ENCODE measurements around the gene STARD3.

The STARD3 gene

DNA sequence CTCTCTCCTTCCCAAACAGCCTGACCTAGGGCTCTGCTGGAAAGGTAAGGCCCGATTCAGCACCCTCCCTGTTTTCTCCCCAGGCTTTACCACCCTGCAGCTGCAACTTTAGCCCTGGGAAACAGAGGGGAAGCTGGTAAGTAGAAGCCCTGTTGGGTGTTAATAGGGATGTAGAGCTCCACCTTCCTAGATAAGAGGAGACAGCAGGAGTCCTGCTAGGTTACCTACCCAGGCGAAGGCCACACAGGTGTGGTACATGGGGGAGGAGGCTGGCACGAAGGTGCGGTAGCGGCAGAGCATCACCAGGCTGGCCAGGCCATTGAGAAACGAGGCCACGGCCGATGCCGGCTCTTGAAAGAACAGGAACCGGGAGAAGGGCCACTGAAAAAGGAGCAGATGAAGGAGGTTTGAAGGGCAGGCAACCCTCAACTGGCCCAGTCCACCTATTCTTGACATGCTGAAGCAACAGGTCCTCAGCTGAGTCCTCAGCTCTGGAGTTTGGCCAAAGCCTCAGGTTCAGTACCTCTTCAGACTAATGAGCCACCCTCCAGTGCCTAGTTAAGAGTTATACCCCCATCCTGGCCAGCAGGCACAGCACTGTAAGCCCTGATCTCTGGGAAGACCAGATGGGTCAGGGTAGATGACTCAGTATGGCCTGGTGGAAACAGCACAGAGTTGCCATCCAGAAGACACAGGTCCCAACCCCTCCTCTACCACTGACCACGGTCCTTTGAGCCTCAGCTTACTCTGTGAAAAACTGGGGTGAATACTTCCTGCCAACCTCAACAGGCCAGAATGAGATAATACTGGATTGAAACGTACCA is 47.6 kb downstream of the STARD3 start:
- no peaks in the 10 kb centered on the region for H3K36me3 ChIP-seq (ENCODE audit: insufficient read depth)
- H3K4me3 ChIP-seq (IDR thresholded peaks at IDR 0.05; ENCODE audit: insufficient read depth, low read depth, low read length): no peak overlapping the region
- no peak overlapping the region for H2AFZ ChIP-seq (ENCODE audit: low read depth)
- no peak overlapping the region for H3K27ac ChIP-seq
- no peaks in the 10 kb centered on the region for H3K27me3 ChIP-seq (ENCODE audit: insufficient read depth, low read depth)
- H3K79me2 ChIP-seq (ENCODE audit: insufficient read depth, low read depth): no peaks in the 10 kb centered on the region
- TF ChIP-seq, protein P1, sequence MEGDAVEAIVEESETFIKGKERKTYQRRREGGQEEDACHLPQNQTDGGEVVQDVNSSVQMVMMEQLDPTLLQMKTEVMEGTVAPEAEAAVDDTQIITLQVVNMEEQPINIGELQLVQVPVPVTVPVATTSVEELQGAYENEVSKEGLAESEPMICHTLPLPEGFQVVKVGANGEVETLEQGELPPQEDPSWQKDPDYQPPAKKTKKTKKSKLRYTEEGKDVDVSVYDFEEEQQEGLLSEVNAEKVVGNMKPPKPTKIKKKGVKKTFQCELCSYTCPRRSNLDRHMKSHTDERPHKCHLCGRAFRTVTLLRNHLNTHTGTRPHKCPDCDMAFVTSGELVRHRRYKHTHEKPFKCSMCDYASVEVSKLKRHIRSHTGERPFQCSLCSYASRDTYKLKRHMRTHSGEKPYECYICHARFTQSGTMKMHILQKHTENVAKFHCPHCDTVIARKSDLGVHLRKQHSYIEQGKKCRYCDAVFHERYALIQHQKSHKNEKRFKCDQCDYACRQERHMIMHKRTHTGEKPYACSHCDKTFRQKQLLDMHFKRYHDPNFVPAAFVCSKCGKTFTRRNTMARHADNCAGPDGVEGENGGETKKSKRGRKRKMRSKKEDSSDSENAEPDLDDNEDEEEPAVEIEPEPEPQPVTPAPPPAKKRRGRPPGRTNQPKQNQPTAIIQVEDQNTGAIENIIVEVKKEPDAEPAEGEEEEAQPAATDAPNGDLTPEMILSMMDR (conservative IDR thresholded peaks at IDR 0.05; ENCODE audit: low read depth, low read length): no peak
- peaks cover 16% of the 10 kb centered on the region for H3K4me1 ChIP-seq (ENCODE audit: low read depth, poor library complexity, severe bottlenecking)
- H4K20me1 ChIP-seq (ENCODE audit: insufficient read depth): no peaks in the 10 kb centered on the region
- H3K4me2 ChIP-seq: no peak overlapping the region
- H3K9ac ChIP-seq: no peak overlapping the region

DNA sequence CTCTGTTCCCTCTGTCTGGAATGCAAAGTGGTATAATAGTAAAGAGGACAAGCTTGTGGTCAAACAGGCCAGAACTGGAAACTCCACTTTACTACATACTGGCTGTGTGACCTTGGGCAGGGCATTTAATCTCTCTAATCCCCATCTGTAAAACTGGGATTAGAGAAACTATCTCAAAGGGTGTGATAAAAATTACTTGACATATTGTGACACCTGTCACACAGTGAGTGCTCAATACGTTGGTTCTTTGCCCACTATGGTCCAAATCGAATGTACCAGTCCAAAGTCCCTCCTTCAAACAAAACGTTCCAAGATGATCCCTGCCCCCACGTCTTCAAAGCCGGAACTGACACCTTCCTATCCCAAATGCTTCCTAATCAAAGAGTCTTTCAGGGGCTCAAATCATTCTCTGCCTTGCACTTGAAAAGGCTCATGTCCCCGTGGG is 50.2 kb downstream of the STARD3 start:
- H3K27me3 ChIP-seq (ENCODE audit: insufficient read depth, low read depth): no peaks in the 10 kb centered on the region

DNA sequence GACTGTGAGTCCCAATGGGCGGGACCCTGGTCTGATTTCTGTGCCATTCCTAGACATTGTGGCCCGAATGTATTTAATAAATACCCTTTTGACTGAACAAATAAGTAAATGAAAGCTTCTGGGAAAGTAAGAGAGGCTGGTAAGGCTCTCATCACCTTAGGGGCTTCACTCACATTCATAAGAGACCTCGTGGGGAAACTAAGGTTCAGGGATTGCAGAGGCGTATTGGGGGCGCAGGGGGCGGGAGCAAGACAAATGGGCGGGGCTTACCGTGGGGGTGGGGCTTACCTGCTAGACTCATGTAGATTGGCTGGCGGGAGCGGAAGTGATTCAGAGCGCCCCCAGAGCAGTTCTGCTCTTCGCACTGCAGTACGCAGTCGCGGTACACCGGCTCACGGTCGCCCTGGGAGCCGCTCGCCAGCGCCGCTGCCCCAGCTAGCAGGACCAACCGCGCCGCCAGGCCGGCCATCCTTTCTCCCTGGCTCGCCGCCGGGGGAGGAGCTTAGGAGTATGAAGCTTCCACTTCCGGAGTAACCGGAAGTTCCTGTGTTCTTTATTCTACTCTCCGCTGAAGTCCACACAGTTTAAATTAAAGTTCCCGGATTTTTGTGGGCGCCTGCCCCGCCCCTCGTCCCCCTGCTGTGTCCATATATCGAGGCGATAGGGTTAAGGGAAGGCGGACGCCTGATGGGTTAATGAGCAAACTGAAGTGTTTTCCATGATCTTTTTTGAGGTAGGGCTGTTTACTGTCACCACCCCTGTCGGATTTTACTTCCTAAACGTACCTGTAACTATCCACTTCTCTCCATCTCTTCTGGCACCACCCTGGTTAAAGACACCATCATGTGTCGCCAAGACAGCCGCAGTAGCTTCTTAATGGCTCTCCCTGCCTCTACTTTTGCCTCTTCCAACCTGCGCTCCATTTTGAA is 50.9 kb downstream of the STARD3 start, which contains the start of gene PGAP3:
TSS of gene PGAP3 (minus strand) at position 512 of the 929 bp plus-strand sequence. CDS start at position 469, 43 bp downstream.
- Histone ChIP-seq H4K20me1 (ENCODE audit: insufficient read depth) (no peaks in the 10 kb centered on the region), H3K4me3 (IDR thresholded peaks at IDR 0.05; ENCODE audit: insufficient read depth, low read depth, low read length) (peak within 1 kb of the TSS; percentile 59), H3K4me1 (ENCODE audit: low read depth, poor library complexity, severe bottlenecking) (peaks cover 16% of the 10 kb centered on the region), H3K27ac (peak within 1 kb of the TSS; percentile 75), H3K79me2 (ENCODE audit: insufficient read depth, low read depth) (no peaks in the 10 kb centered on the region), H3K4me2 (peak within 1 kb of the TSS; percentile 86), H2AFZ (ENCODE audit: low read depth) (peak within 1 kb of the TSS; percentile 72), H3K36me3 (ENCODE audit: insufficient read depth) (no peaks in the 10 kb centered on the region), H3K27me3 (ENCODE audit: insufficient read depth, low read depth) (no peaks in the 10 kb centered on the region), H3K9ac (peak within 1 kb of the TSS; percentile 46)
- TF ChIP-seq, protein P1 (conservative IDR thresholded peaks at IDR 0.05; ENCODE audit: low read depth, low read length): no peak; the same call in 1 of the 2 replicates

More for the DNA sequence above, 50.2 kb downstream of the STARD3 start:
- Histone ChIP-seq H3K27ac (peak overlapping the region; percentile 75), H3K4me1 (ENCODE audit: low read depth, poor library complexity, severe bottlenecking) (peaks cover 16% of the 10 kb centered on the region), H3K79me2 (ENCODE audit: insufficient read depth, low read depth) (no peaks in the 10 kb centered on the region), H4K20me1 (ENCODE audit: insufficient read depth) (no peaks in the 10 kb centered on the region), H3K4me2 (peak overlapping the region; percentile 86), H3K9ac (no peak overlapping the region), H3K4me3 (IDR thresholded peaks at IDR 0.05; ENCODE audit: insufficient read depth, low read depth, low read length) (no peak overlapping the region), H3K36me3 (ENCODE audit: insufficient read depth) (no peaks in the 10 kb centered on the region), H2AFZ (ENCODE audit: low read depth) (peak overlapping the region; percentile 72)
- TF ChIP-seq, protein P1 (conservative IDR thresholded peaks at IDR 0.05; ENCODE audit: low read depth, low read length): no peak

DNA sequence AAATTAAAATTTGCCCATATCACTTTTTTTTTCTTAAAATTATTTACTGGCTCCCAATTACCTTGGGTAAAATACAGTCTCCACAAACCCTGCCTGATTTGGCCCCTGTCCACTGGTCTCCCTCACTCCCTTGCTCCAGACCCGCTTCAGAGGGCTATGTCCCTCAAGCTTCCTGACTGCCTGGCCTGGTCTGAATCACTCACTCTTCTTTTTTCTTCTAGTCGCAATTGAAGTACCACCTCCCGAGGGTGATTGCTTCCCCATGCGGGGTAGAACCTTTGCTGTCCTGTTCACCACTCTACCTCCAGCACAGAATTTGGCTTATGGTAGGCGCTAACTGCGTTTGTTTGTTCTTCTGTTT is 51.5 kb downstream of the STARD3 start:
- Histone ChIP-seq H4K20me1 (ENCODE audit: insufficient read depth) (no peaks in the 10 kb centered on the region), H3K9ac (peak overlapping the region; percentile 46; the same call in 1 of the 2 replicates), H3K27ac (peak overlapping the region; percentile 75), H3K79me2 (ENCODE audit: insufficient read depth, low read depth) (no peaks in the 10 kb centered on the region), H2AFZ (ENCODE audit: low read depth) (peak overlapping the region; percentile 72; the same call in 1 of the 2 replicates), H3K4me3 (IDR thresholded peaks at IDR 0.05; ENCODE audit: insufficient read depth, low read depth, low read length) (peak overlapping the region; percentile 59), H3K4me2 (peak overlapping the region; percentile 86), H3K27me3 (ENCODE audit: insufficient read depth, low read depth) (no peaks in the 10 kb centered on the region), H3K4me1 (ENCODE audit: low read depth, poor library complexity, severe bottlenecking) (peaks cover 16% of the 10 kb centered on the region), H3K36me3 (ENCODE audit: insufficient read depth) (no peaks in the 10 kb centered on the region)
- TF ChIP-seq, protein P1 (conservative IDR thresholded peaks at IDR 0.05; ENCODE audit: low read depth, low read length): peak; percentile 10
